Aorta (tissue), 5 donors: ENCODE data around the gene MOCS2. TPM values are rescaled to one million over a fixed set of nuclear protein-coding genes. Genes with fewer than 3 reads are reported as not detected.

ENCODE experiments used
- ATAC-seq: fragments of 200-7000 bp; cut with Tn5 transposase; one replicate; pipeline ENCODE4 v1.9.1; 2022; ENCODE audit warnings: moderate library complexity; ENCODE audit not compliant: low FRiP score
- DNase-seq, 2 donors: peaks; one replicate each; pipeline ENCODE4 v3.0.0-alpha.2; 2020
- H3K27ac ChIP-seq, 2 donors: one replicate each; pipeline ENCODE4 v1.5.1; 2013; ENCODE audit warnings: low read length in 2 of 2, mild to moderate bottlenecking in 2 of 2, moderate library complexity in 2 of 2, control low read depth in 1 of 2, inconsistent platforms in 1 of 2, low read depth in 1 of 2
- H3K27me3 ChIP-seq, 2 donors: one replicate each; pipeline ENCODE4 v1.6.1; 2013; ENCODE audit warnings: control low read depth in 1 of 2, low read length in 1 of 2, mild to moderate bottlenecking in 1 of 2, moderate library complexity in 1 of 2; ENCODE audit not compliant: insufficient read depth in 2 of 2, control insufficient read depth in 1 of 2
- H3K36me3 ChIP-seq, 2 donors: one replicate each; pipeline ENCODE4 v1.6.1; 2013; ENCODE audit warnings: control low read depth in 1 of 2, low read length in 1 of 2, mild to moderate bottlenecking in 1 of 2; ENCODE audit not compliant: insufficient read depth in 2 of 2, control insufficient read depth in 1 of 2
- H3K4me1 ChIP-seq, 2 donors: one replicate each; pipeline ENCODE4 v1.6.1; 2013; ENCODE audit warnings: low read length in 2 of 2, control low read depth in 1 of 2, mild to moderate bottlenecking in 1 of 2, moderate library complexity in 1 of 2; ENCODE audit not compliant: insufficient read depth in 2 of 2, control insufficient read depth in 1 of 2
- H3K4me3 ChIP-seq, 2 donors: one replicate each; pipeline ENCODE4 v1.5.1; 2013; ENCODE audit warnings: low read length in 2 of 2, control low read depth in 1 of 2, mild to moderate bottlenecking in 1 of 2
- H3K9me3 ChIP-seq: one replicate; pipeline ENCODE4 v1.6.1; 2013; ENCODE audit warnings: mild to moderate bottlenecking, low read length; ENCODE audit not compliant: control insufficient read depth
- WGBS, 2 donors: extraction: QIAGEN DNeasy Blood & Tissue Kit; methylation state at CpG; one replicate each; pipeline ENCODE4 v1.1.7; 2013; 5-methylcytosine and 5-hydroxymethylcytosine counted together
- intact Hi-C, 2 donors: fragments of 100-400 bp; cut with DNase I; formaldehyde crosslinking; loops; one replicate each; pipeline versions ENCODE4 v1.14.2 to v1.15.0; 2022
- polyA plus RNA-seq, 2 donors: library from polyadenylated mRNA; stranded (reverse); fragments of 200-250 nt; gene quantifications; one replicate each; pipeline ENCODE4 v1.2.3, GENCODE V29; 2013
- total RNA-seq, 2 donors: library from RNA; stranded (reverse); fragmentation: NEBNext Ultra II Directional; extraction: Animal tissue kit (Norgen Biotek cat#: 25700); gene quantifications; one replicate each; pipeline ENCODE4 v1.2.1, GENCODE V29; 2021
- donor health status: healthy with polysubstance abuse.
- donor health status: Bipolar disorder and iron deficiency.
- donor health status: DM: no; HTN: no; CAD: no.
- donor health status: DM: no; HTN: no; CAD: no.
- donor health status: DM: yes; HTN: yes; CAD: no.

The MOCS2 gene
- total and polyA plus RNA-seq, 4 donors, result 36.5 to 130 (median 53.4) TPM

DNA sequence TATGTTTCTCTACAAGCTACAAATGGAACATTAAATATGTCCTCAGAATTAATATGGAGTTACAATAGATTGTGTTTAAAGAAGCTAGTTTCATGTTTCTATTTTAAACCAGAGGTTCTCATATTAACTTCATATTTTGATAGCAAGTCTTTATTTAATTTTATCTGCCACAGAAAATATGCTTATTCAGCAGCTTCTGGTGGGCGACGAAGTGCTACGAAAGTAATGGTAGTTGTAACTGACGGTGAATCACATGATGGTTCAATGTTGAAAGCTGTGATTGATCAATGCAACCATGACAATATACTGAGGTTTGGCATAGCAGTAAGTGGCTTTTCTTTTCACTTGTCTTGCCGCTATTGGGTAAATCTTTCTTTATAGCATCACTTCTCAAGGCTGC lies 54.2 kb downstream of the MOCS2 start:
- Histone ChIP-seq H3K4me3 (no peak overlapping the region), H3K27ac (no peak overlapping the region), H3K9me3 (no peaks in the 10 kb centered on the region), H3K4me1 (no peaks in the 10 kb centered on the region), H3K27me3 (no peaks in the 10 kb centered on the region), H3K36me3 (no peaks in the 10 kb centered on the region)
- DNase-seq (no peak), ATAC-seq (no peak)
- intact Hi-C loops, result no loop called here
- 59 to 74% methylated on average over 5 of the region's 5 CpGs for WGBS, 2 donors

DNA sequence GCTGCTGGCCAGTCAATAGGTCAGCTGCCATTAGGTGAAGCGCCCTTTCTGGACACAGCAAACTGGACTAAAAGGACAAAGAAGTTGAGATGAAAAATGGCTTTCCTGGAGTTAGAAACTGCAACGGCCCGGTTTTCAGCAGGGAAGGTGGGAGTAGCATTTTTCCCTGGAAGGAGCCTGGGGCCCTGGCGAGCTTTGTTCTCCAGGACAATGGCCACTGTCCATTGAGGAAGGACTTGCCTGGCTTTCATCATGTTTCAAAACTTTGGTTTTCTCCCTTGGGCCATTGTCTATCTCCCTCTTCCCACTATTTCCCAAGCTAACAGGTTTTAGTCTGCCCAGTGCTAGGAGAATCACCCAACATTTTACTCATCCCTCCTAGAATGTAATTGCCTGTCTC lies 56.2 kb downstream of the MOCS2 start:
- ATAC-seq, result no peak
- WGBS, 2 donors, result 85% methylated on average over 4 of the region's 4 CpGs

DNA sequence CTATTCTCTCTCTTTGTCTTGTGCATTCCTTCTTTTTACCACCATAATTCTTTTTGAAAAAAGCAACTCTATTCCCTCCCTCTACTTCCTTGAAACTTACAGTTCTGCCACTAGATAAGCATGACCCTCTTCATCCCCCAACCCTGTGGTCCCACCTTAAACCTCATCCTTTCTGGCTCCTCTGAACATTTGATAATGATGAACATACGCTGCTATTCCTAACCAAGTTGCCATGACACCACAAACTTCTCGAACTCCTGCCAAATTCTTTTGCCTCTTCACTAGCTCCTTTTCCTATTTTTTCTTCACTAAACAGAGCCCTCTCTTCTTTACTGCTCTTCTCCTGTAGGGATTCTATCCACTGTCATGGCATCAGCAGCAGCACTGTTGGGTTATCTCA lies 57.1 kb downstream of the MOCS2 start:
- Histone ChIP-seq H3K27ac (no peak overlapping the region), H3K36me3 (no peaks in the 10 kb centered on the region), H3K4me3 (no peak overlapping the region), H3K4me1 (no peaks in the 10 kb centered on the region), H3K9me3 (no peaks in the 10 kb centered on the region), H3K27me3 (no peaks in the 10 kb centered on the region)
- DNase-seq (no peak), ATAC-seq (no peak)
- 86 to 91% methylated on average over 2 of the region's 2 CpGs for WGBS, 2 donors
- intact Hi-C loops, result no loop called here

More for the DNA sequence above, 56.2 kb downstream of the MOCS2 start:
- H3K4me3 ChIP-seq, result no peak overlapping the region
- no peaks in the 10 kb centered on the region for H3K4me1 ChIP-seq
- H3K9me3 ChIP-seq, result no peaks in the 10 kb centered on the region
- H3K27ac ChIP-seq, result no peak overlapping the region
- DNase-seq, result no peak
- H3K27me3 ChIP-seq, result no peaks in the 10 kb centered on the region
- no peaks in the 10 kb centered on the region for H3K36me3 ChIP-seq
- intact Hi-C loops, result no loop called here

DNA sequence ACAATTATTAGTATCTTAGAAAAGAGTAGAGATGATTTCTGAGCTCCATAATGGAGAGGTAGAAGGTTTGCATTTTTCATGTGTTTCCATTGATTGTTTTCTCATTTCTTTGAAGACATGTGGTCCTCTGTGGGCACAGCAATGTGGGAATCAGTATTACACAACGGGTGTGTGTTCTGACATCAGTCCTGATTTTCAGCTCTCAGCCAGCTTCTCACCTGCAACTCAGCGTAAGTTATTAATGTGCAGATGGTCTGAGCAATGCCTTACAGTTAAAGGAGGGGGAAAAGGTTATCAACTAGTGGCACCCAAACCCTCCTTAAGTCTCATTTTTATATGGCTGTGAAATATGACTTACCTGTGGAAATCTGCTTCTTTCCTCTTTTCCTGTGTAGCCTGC lies 61.3 kb downstream of the MOCS2 start:
- Histone ChIP-seq H3K27me3 (no peaks in the 10 kb centered on the region), H3K4me1 (no peaks in the 10 kb centered on the region), H3K9me3 (no peaks in the 10 kb centered on the region), H3K36me3 (no peaks in the 10 kb centered on the region), H3K4me3 (no peak overlapping the region), H3K27ac (no peak overlapping the region)
- DNase-seq (no peak), ATAC-seq (no peak)
- WGBS, 2 donors, result 95% methylated on average over 2 of the region's 2 CpGs
- intact Hi-C loops, result no loop called here

Other genes with a start within 250 kb of the MOCS2 start
- 1 to 10 TPM; 5.2 to 8.0 TPM for gene ITGA2, start 120.4 kb downstream of the MOCS2 start, total RNA-seq
- 1 to 10 TPM in 1 of 2 donors, under 1 TPM in 1; 0.50 to 2.0 TPM for gene ITGA2, start 120.4 kb downstream of the MOCS2 start, polyA plus RNA-seq